Activated gamma-delta T cell (primary cell): ENCODE measurements around the gene LCE2D.
"Not testable (repeated sequence)": the region's sequence is repeated elsewhere in the genome, so short reads cannot be mapped to it uniquely, and the experiment has no call there.

Experiments
- DNase-seq: peaks from one replicate; lab custom pipeline; 2025; lab: John Stamatoyannopoulos, UW
- total RNA-seq, 2 donors: gene quantifications; one replicate each; lab custom pipeline; 2026; lab: John Stamatoyannopoulos, UW

Gene LCE2D, protein sequence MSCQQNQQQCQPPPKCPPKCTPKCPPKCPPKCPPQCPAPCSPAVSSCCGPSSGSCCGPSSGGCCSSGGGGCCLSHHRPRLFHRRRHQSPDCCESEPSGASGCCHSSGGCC
- total RNA-seq = 0 reads per million in 2 donors

DNA sequence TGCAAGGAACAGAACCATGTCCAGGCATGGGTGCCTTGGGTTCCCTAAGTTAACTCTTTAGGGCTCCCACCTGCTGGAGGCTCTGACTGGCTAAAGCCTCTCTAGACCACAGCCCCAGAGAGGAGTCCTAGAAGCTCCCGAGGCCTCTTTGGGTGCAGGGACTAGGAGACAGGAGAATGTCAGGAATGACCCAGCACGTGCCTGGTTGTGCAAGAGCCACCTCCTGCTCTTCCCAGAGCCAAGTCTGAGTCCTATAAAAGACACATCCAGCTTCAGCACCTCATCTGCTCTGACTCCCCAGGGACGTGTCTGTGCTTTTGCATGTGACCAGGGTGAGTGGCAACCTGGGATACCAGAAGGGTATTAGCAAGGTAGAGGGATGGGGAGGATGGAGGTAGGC is at the start of gene LCE2D:
TSS of gene LCE2D (plus strand) at position 283 of the 400 bp plus-strand sequence. CDS start 726 bp downstream, outside the sequence.
- no peak for DNase-seq

DNA sequence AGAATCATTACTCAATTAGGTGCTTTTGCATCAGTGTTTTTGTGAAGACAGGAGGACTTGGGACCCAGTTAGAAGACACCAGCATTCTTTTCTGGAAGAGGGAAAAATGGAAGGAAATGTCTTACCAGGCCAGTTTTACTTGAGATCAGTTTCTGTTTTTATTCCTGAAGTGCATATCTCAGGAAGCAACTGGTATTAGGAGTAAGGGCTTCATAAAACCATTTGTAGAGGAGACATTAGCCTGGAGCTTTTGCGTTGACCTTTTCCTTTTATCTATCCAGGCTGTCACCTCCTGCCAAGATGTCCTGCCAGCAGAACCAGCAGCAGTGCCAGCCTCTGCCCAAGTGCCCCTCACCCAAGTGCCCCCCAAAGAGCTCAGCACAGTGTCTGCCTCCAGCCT is 49.7 kb upstream of the LCE2D start, which contains the start of gene LCE3B:
TSS of gene LCE3B (plus strand) at position 301 of the 400 bp plus-strand sequence. CDS start at position 301, 0 bp downstream.
- DNase-seq = no peak

DNA sequence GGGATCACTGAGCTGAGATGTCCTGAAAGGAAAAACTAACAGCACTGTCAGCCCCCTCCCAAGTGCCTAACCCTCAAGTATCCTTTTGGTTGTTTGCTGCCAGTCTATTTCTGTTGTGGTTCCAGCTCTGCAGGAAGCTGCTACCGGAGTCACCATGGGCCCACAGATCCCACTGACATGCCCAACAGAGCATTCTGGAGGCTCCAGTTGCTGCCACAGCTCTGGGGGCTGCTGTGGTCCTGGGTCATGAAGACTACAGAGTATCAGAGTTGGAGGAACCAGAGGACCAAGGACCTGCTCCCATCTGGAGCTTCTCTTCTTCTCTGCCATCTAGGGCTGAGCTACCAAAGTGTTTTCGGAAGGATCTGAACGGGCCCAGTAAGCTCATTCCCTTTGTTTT is 41.2 kb upstream of the LCE2D start:
- no peak for DNase-seq

DNA sequence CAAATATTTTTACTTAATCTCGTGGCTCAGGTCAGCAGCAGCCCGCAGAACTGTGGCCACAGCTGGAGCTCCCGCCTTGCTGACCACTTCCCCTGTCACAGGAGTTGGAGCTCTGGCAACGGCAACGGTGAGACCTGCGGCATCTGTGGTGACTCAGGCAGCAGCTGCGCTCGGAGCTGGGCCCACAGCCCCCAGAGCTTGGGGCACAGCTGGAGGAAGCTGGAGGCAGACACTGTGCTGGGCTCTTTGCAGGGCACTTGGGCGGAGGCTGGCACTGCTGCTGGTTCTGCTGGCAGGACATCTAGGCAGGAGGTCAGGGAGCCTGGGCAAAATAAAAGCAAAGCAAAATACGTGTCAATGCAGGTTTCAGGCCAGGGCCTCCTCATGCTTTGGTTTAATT is 40.4 kb upstream of the LCE2D start, which contains the start of gene LCE3A:
TSS of gene LCE3A (minus strand) at position 301 of the 400 bp plus-strand sequence. CDS start at position 301, 0 bp downstream.
- no peak for DNase-seq

DNA sequence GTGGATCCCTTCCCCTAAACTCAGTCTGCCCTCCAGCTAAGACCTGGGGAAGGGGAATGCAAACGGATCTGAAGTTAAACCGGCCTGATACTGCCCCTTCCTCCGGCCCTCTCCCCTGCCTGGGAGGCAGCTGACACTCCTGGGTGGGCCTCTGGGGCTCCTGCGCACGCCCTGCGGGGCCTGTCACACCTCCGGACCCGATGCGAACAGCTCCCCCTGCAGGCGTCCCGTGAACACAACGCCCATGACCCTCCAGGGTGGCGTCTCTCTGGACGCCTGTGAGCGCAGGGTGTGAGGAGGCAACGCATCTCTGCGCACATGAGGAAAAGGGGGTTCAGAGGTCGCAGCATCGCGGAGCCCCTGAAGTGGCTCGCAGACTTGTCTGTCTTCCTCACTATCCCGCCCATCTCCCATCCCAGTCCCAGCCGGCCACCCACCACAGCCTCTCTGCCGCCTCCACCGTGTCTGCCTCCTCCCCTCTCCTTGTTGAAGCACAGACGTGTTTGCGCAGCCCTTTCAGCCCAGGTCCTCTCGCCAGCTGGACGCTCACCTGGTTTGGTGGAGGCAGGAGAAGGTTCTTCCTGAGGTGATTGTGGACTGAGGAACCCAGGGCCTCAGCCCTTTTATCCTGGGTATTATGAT is 39.9 kb upstream of the LCE2D start:
- no peak for DNase-seq

DNA sequence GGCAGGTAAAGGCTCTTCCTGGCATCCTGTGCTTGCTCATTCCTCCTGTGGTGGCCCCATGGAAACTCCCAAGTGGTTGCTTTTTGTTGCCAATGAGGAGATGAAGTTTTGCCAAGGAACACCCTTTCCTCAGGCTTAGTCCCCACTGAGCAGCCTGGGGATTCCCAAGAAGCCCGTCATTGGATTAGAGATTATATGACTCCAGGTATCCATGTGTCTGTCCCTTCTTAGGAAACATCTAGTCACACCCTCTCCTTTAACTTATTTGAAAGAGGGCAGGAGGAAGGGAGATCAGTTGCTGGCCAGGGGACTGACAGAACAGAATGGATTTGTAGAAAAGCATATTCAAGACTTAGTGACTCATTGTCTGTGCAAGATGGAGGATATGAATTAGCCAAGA is 36.4 kb upstream of the LCE2D start:
- no peak for DNase-seq

DNA sequence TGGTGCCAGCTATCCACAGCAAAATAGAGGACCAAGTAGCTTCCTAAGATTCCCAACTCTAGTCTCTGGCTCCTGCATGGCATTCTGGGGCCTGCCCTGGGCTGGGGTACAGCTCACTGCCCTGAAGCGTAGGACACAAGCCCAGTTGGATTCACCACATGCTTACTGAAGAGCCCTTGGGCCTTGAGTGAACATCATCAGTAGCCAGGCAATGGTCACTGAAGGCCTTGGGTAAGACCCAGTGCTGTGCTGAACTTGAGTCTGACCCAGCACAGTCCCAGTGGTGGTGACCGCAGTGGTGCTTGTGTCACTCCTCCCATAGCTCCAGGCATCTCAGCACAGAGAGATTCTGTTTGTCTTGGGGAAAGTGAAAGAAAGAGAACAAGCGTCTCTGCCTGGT is 32.6 kb upstream of the LCE2D start:
- DNase-seq = no peak

DNA sequence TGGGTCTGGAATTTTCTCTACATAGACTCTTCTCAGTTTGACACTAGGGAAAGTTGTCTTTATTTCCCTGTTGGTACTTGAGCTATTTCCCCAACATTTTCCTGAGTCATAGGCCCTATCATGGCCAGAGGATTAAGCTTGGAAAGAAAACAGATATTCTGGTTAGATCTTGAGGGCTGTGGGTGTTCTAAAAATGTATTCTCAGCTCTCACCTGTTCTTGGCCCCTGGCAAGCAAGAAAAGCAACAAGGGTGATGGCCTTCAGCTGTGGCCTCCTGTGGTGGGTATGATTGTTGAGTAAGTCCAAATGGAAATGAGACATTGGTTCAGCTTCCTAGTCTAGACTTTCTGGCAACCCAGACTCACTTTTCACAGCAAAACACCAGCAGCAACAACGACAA is 22.8 kb upstream of the LCE2D start:
- DNase-seq = no peak

DNA sequence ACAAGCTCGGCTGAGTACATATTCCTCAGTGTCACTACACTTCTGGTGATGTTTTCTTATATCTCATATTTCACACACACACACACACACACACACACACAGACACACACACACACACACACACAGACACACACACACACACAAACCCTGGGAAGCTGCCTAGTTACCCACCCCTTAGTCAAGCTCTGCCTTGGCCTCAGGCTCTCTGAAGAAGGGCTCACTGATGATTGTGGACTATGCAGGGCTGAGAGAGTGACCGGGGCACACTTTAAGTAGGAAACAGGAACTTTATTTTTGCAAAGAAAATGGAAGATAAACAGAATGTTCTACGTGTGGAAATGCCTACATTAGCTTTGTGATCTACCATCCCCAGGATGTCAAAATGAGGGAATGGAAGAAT is 19.2 kb upstream of the LCE2D start:
- no peak for DNase-seq

DNA sequence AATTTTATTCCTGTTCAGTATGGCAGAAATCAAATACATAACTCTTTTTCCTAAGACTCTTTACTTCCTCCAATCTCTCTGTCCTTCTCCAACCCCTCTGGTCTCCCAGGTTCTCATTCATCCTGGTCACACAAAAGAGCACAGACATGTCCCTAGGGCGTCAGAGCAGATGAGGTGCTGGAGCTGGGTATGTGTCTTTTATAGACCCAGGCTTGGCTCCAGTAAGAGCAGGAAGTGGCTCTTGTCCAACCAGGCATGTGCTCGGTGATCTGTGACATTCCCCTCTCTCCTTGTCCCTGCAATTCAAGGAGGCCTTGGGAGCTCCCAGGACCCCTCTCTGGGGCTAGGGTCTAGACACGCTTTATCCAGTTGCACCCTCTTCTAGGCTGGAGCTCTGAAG is 18.0 kb upstream of the LCE2D start:
- DNase-seq = no peak

DNA sequence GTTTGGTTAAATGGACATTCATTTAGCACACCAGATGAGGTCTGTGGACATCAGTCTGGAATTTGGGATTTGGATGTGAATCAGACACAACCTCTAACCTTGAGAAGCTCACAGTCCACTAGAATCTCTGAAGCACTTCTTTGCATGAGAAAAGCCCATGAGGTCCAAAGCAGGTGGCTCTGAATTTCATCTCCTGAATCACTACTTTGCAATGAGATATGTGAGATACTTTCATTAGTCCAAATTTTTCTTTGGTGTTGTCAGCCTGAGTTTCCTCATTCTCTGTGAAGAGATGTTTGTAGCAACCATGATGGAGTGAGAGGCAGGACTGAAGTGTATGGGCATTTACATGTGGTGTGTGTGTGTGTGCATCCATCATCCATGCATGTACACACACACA is 16.5 kb upstream of the LCE2D start:
- DNase-seq = no peak

DNA sequence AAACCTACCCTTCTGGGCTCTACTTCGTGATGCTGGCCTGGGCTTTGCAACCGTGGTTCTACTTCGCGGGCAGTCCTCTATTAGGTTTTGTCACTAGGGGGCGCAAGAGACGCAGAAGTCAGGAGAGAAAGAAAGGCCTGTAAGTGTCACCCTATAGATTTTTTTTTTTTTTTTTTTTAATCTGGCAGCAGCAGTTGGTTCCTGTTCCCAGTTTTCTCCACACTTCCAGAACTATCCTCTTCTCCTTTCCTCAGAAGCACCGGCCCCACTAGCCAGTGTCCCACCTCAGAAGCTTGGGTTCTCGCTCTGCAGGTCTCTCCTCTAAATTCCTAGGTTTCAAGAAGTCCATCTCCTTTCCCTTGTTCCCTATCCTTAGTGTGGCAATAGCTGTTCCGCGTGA is 9.1 kb upstream of the LCE2D start:
- DNase-seq = no peak

DNA sequence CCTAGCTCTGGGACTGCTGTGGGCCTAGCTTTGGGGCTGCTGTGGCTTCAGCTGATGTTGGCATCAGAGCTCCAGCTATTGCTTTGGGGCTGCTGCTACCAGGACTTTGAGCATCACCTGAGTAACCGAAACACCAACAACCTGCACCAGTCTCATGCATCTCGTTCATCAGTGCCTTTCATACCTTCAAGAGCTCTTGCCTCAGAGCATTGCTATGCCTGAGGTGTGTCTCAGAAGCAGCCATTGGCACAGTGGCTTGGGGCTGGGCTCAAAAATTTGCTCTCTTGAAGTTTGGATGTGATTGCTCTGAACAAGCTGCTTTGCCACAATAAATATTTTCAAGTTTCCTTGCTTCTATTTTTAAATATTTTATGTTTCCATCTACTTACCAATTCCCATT is 6.7 kb upstream of the LCE2D start:
- no peak for DNase-seq

DNA sequence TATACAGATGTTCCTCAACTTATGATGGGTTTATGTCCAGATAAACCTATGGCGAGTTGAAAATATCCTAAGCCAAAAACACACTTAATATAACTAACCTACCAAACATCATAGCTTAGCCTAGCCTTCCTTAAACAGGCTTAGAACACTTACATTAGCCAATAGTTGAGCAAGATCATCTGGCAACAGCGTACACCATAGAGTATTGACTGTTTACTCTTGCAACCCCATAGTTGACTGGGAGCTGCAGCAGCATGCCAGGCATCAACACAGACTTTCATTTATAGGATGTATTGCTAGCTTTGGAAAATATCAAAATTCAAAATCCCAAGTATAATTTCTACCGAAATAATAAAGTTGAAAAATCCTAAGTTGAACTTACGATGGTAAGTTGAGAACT is 5.5 kb upstream of the LCE2D start:
- DNase-seq = no peak

DNA sequence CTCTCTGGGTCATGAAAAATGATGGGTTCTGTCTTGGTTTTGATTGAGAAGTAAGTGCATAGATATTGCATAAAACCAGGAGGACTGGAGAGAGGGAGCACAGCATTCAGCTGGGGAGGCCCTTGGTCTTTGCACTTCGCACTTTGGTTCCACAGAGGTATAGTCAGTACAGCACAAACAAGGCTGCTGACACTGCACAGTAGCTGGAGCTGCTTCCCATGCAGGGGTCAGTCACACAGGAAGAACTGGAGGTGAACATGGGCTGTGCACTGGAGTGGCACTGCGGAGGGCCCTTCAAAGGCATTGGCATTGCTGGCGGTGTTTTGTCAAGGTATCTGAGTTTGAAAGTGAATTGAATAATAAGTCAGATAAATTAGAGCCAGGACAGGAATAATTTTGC is 4.5 kb upstream of the LCE2D start:
- DNase-seq = no peak

DNA sequence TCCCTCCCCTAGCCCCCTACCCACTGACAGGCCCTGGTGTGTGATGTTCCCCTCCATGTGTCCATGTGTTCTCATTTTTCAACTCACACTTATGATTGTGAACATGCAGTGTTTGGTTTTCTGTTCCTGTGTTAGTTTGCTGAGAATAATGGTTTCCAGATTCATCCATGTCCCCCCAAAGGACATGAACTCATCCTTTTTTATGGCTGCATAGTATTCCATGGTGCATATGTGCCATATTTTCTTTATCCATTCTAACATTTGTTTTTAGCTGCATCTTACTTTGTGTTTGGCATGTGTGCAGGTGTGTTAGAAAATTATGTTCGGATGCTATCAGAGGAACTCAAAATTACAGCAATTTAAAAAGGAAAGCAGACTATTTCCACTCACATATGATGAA is 3.0 kb downstream of the LCE2D start:
- not testable (repeated sequence) for DNase-seq

DNA sequence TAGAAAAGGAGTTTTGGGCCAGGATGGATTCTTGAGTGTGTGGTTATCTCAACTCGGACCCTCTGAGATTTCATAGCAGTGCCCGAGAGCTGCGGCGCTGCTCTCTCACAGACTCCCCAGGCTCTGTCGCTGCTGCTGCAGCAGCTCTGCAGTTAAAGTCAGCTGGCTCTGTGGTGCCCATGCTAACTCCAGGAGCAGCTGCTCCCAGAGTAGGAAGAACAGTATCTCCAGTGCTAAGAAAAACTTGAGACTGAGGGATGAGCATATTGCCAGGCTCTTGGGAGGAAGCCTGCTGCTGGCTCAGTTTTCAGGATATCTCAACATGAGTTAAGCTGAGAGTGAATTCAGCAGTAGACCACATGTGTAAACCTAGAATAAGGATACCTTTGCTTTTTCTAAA is 4.5 kb downstream of the LCE2D start:
- DNase-seq = no peak

DNA sequence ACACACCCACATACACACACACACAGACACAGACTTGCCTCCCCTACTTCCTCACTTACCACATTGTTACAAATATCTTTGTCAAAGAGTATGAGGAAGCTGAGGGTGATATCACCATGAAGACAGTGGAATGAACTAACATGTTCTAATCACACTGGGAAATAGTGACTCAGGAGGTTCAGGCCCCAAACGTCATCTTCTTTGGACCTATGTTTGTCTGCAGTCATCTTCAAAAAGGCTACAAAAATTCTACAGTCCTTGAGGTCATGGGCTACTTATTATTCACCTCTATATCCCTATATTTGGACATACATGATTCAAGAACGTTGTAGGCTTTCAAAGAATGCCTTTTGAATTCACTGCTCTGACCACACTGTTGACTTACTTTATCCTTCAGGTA is 9.8 kb downstream of the LCE2D start:
- no peak for DNase-seq

DNA sequence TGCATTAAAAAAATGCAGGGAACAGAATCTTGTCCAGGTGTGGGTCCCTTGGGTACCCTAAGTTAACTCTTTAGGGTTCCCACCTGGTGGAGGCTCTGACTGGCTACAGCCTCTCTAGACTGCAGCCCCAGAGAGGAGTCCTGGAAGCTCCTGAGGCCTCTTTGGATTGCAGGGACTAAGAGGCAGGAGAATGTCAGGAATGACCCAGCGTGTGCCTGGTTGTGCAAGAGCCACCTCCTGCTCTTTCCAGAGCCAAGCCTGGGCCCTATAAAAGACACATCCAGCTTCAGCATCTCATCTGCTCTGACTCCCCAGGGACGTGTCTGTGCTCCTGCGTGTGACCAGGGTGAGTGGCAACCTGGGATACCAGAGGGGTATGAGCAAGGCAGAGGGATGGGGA is 11.8 kb downstream of the LCE2D start, which contains the start of gene LCE2C:
TSS of gene LCE2C (plus strand) at position 297 of the 400 bp plus-strand sequence. CDS start 737 bp downstream, outside the sequence.
- not testable (repeated sequence) for DNase-seq

DNA sequence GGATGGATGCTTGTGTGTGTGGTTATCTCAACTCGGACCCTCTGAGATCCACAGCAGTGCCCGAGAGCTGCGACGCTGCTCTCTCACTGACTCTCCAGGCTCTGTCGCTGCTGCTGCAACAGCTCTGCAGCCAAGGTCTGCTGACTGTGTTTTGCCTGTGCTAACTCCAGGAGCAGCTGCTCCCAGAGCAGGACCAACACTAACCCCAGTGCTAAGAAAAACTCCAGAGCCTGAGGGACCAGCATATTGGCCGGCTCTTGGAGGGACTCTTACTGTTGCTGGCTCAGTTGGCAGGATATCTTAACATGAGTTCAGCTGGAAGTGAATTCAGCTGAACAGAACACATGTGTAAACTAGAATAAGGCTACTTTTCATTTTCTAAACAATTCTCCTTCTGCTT is 16.3 kb downstream of the LCE2D start:
- no peak for DNase-seq

DNA sequence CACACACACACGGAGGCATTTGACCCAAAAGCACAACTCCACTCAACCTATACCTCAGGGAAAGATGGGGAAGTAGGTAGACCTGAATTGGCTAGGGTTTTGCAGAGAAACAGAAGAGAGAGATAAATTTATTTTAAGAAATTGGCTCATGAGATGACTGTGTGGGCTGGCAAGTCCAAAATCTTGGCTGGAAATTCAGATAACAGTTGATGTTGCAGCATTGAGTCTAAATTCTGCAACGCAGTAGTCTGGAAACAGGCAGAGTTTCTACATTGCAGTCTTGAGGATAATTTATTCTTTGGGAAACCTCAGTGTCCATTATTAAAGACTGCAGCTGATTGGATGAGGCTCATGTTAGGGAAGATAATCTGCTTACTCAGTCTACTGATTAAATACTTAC is 18.4 kb downstream of the LCE2D start:
- DNase-seq = no peak

DNA sequence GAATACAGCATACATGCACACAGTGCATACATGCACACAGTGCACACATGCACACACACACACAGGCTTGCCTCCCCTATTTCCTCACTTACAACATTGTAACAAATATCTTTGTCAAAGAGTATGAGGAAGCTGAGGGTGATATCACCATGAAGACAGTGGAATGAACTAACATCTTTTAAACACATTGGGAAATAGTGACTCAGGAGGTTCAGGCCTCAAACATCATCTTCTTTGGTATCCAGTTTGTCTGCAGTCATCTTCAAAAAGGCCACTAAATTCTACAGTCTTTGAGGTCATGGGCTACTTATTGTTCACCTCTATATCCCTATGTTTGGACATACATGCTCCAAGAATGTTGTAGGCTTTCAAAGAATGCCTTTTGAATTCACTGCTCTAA is 20.7 kb downstream of the LCE2D start:
- DNase-seq = no peak

DNA sequence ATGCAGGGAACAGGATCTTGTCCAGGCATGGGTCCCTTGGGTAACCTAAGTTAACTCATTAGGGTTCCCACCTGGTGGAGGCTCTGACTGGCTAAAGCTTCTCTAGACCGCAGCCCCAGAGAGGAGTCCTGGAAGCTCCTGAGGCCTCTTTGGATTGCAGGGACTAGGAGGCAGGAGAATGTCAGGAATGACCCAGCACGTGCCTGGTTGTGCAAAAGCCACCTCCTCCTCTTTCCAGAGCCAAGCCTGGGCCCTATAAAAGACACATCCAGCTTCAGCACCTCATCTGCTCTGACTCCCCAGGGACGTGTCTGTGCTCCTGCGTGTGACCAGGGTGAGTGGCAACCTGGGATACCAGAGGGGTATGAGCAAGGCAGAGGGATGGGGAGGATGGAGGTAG is 22.6 kb downstream of the LCE2D start, which contains the start of gene LCE2B:
TSS of gene LCE2B (plus strand) at position 301 of the 400 bp plus-strand sequence. CDS start 721 bp downstream, outside the sequence.
- not testable (repeated sequence) for DNase-seq
